ENCODE results near the gene VTI1A. TPM values are rescaled to one million over a fixed set of nuclear protein-coding genes. Genes with fewer than 3 reads are reported as not detected.
"Not testable (repeated sequence)": the region's sequence is repeated elsewhere in the genome, so short reads cannot be mapped to it uniquely, and the experiment has no call there.

VTI1A gene
- total RNA-seq, 6 experiments from 2014 or later, result 11.2 to 26.2 (median 12.3) TPM

- TF ChIP-seq CTCF (IDR thresholded peaks at IDR 0.05) (no peak), POLR2A (IDR thresholded peaks at IDR 0.05) (no peak)
- intact Hi-C loops (cut with DNase I), result no loop called here
- no peak for ATAC-seq
These were observed 8.1 kb downstream of the VTI1A start for GRCh38 chr10:112454910-112455779.

GRCh38 chr10:112456533-112456932, 9.5 kb downstream of the VTI1A start:
- no peak for ATAC-seq
- Histone ChIP-seq H3K27me3 (no peaks in the 10 kb centered on the region), H3K9me3 (no peaks in the 10 kb centered on the region), H3K36me3 (no peaks in the 10 kb centered on the region), H3K27ac (no peak overlapping the region), H3K4me1 (no peaks in the 10 kb centered on the region), H3K4me3 (no peak overlapping the region)
- WGBS (ENCODE audit: insufficient coverage, low coverage, low lambda C conversion rate, missing lambda C conversion rate), result 77% methylated on average over 2 of the region's 2 CpGs
- intact Hi-C loops (cut with DNase I), result no loop called here
- DNase-seq, result no peak
- no peak for TF ChIP-seq POLR2A (IDR thresholded peaks at IDR 0.05)
- peak in 1 of 4 donors; percentile 8 for TF ChIP-seq CTCF (IDR thresholded peaks at IDR 0.05)

More at GRCh38 chr10:112454910-112455779, 8.1 kb downstream of the VTI1A start:
- no peaks in the 10 kb centered on the region for H3K4me1 ChIP-seq
- DNase-seq, result no peak
- no peak overlapping the region for H3K4me3 ChIP-seq
- no peak overlapping the region for H3K27ac ChIP-seq
- no peaks in the 10 kb centered on the region for H3K36me3 ChIP-seq
- WGBS (ENCODE audit: insufficient coverage, low coverage, low lambda C conversion rate, missing lambda C conversion rate), result 83% methylated on average over 3 of the region's 3 CpGs
- H3K9me3 ChIP-seq, result no peaks in the 10 kb centered on the region
- H3K27me3 ChIP-seq, result no peaks in the 10 kb centered on the region

GRCh38 chr10:112460366-112460765, 13.4 kb downstream of the VTI1A start:
- no peaks in the 10 kb centered on the region for H3K27me3 ChIP-seq
- TF ChIP-seq CTCF (IDR thresholded peaks at IDR 0.05) (no peak), POLR2A (IDR thresholded peaks at IDR 0.05) (no peak)
- intact Hi-C loops (cut with DNase I), result no loop called here
- WGBS (ENCODE audit: insufficient coverage, low coverage, low lambda C conversion rate, missing lambda C conversion rate), result 100% methylated on average over 2 of the region's 2 CpGs
- no peak overlapping the region for H3K4me3 ChIP-seq
- no peak for DNase-seq
- no peak overlapping the region for H3K27ac ChIP-seq
- no peaks in the 10 kb centered on the region for H3K4me1 ChIP-seq
- H3K9me3 ChIP-seq, result no peaks in the 10 kb centered on the region
- peaks cover 0 to 7% (median 1%) of the 10 kb centered on the region in 4 donors for H3K36me3 ChIP-seq
- ATAC-seq, result no peak

- WGBS (ENCODE audit: insufficient coverage, low coverage, low lambda C conversion rate, missing lambda C conversion rate), result 100% methylated on average over 3 of the region's 4 CpGs
- TF ChIP-seq CTCF (IDR thresholded peaks at IDR 0.05) (no peak), POLR2A (IDR thresholded peaks at IDR 0.05) (no peak)
- H3K4me1 ChIP-seq, result no peaks in the 10 kb centered on the region
- H3K9me3 ChIP-seq, result no peaks in the 10 kb centered on the region
- no peak overlapping the region for H3K27ac ChIP-seq
- no peak overlapping the region for H3K4me3 ChIP-seq
- ATAC-seq (no peak), DNase-seq (no peak)
- H3K27me3 ChIP-seq, result no peaks in the 10 kb centered on the region
- intact Hi-C loops (cut with DNase I), result no loop called here
- H3K36me3 ChIP-seq, result peaks cover 0 to 9% (median 1%) of the 10 kb centered on the region in 4 donors
These were observed 14.2 kb downstream of the VTI1A start for GRCh38 chr10:112461029-112461887.

GRCh38 chr10:112464074-112464473, 17.1 kb downstream of the VTI1A start:
- ATAC-seq; H3K9me3 ChIP-seq; intact Hi-C loops (cut with DNase I); DNase-seq; H3K4me3 ChIP-seq; H3K27me3 ChIP-seq; H3K4me1 ChIP-seq; H3K27ac ChIP-seq; H3K36me3 ChIP-seq: not testable (repeated sequence)
- 98% methylated on average over 5 of the region's 5 CpGs for WGBS (ENCODE audit: insufficient coverage, low coverage, low lambda C conversion rate, missing lambda C conversion rate)
